ENCODE data around the gene BST2.
"Not testable (repeated sequence)": the region's sequence is repeated elsewhere in the genome, so short reads cannot be mapped to it uniquely, and the experiment has no call there.

Gene BST2

GRCh38 chr19:17390665-17391370 is 14.6 kb downstream of the BST2 start:
- DNase-seq = peak in 54 of 56 donors; percentile 13 to 88 (median 74)

GRCh38 chr19:17389957-17390664 is 15.3 kb downstream of the BST2 start:
- no peak for DNase-seq

GRCh38 chr19:17389288-17389687 is 16.1 kb downstream of the BST2 start:
- no peak for DNase-seq

GRCh38 chr19:17385878-17386611 is 19.4 kb downstream of the BST2 start:
- peak in 17 of 56 donors; percentile 3 to 55 (median 21) for DNase-seq

- no peak for DNase-seq
Measured at GRCh38 chr19:17380426-17381138, 24.8 kb downstream of the BST2 start.

- no peak for DNase-seq
Measured at GRCh38 chr19:17379221-17379631, 26.2 kb downstream of the BST2 start.

GRCh38 chr19:17378271-17378670 is 27.2 kb downstream of the BST2 start:
- no peak for DNase-seq

GRCh38 chr19:17376935-17377600 is 28.4 kb downstream of the BST2 start, which contains the start of gene PLVAP:
Gene PLVAP, minus strand, starts transcription at chr19:17377342. Its CDS starts 54 bp downstream, at chr19:17377288.
- peak in 1 of 56 donors; percentile 9 for DNase-seq

- peak in 10 of 56 donors; percentile 1 to 50 (median 24) for DNase-seq
Measured at GRCh38 chr19:17370026-17370587, 35.3 kb downstream of the BST2 start.

- DNase-seq = no peak
Measured at GRCh38 chr19:17365361-17365760, 40.1 kb downstream of the BST2 start.

GRCh38 chr19:17363852-17364605 is 41.4 kb downstream of the BST2 start:
- not testable (repeated sequence) for DNase-seq

- DNase-seq = no peak
Measured at GRCh38 chr19:17359905-17360800, 45.3 kb downstream of the BST2 start.

- no peak for DNase-seq
Measured at GRCh38 chr19:17358395-17358794, 47.0 kb downstream of the BST2 start.

- no peak for DNase-seq
Measured at GRCh38 chr19:17357724-17358123, 47.7 kb downstream of the BST2 start.

GRCh38 chr19:17357078-17357666 is 48.3 kb downstream of the BST2 start:
- no peak for DNase-seq

- DNase-seq = no peak
Measured at GRCh38 chr19:17353386-17353785, 52.0 kb downstream of the BST2 start.
